GM08714 (cell line): Measurements from ENCODE around the gene MRPL46.
"Not testable (repeated sequence)": the region's sequence is repeated elsewhere in the genome, so short reads cannot be mapped to it uniquely, and the experiment has no call there.

Experiments used
- H3K4me3 ChIP-seq: fragments of 200-500 bp; sonication (Bioruptor generic); 2 replicates; pipeline ENCODE4 v1.5.1; 2014; ENCODE audit warnings: mild to moderate bottlenecking, low read length, inconsistent platforms
- ZNF274 ChIP-seq: IDR thresholded peaks from 2 replicates; pipeline ENCODE4 v1.6.1; 2012; ENCODE audit warnings: mild to moderate bottlenecking, low read depth, low read length

MRPL46 gene

GRCh38 chr15:88440021-88440420 lies 27.2 kb downstream of the MRPL46 start:
- no peak for TF ChIP-seq ZNF274
- H3K4me3 ChIP-seq: no peak overlapping the region

- TF ChIP-seq ZNF274: no peak
- no peak overlapping the region for H3K4me3 ChIP-seq
These were observed 29.0 kb downstream of the MRPL46 start for GRCh38 chr15:88438181-88438580.

- H3K4me3 ChIP-seq: not testable (repeated sequence)
These were observed 33.1 kb downstream of the MRPL46 start for GRCh38 chr15:88434106-88434505.

- no peak overlapping the region for H3K4me3 ChIP-seq
- TF ChIP-seq ZNF274: no peak
These were observed 34.0 kb downstream of the MRPL46 start for GRCh38 chr15:88433046-88433685.

- no peak overlapping the region for H3K4me3 ChIP-seq
- no peak for TF ChIP-seq ZNF274
These were observed 35.7 kb downstream of the MRPL46 start for GRCh38 chr15:88431441-88431840.

- no peak overlapping the region for H3K4me3 ChIP-seq
- TF ChIP-seq ZNF274: no peak
These were observed 37.1 kb downstream of the MRPL46 start for GRCh38 chr15:88430051-88430450.

- no peak for TF ChIP-seq ZNF274
- H3K4me3 ChIP-seq: no peak overlapping the region
These were observed 38.2 kb downstream of the MRPL46 start for GRCh38 chr15:88428805-88429605.

- no peak for TF ChIP-seq ZNF274
- H3K4me3 ChIP-seq: no peak overlapping the region
These were observed 39.1 kb downstream of the MRPL46 start for GRCh38 chr15:88428053-88428452.

GRCh38 chr15:88426304-88426703 lies 40.9 kb downstream of the MRPL46 start:
- TF ChIP-seq ZNF274: no peak

GRCh38 chr15:88423331-88423730 lies 43.9 kb downstream of the MRPL46 start:
- TF ChIP-seq ZNF274: no peak
- H3K4me3 ChIP-seq: no peak overlapping the region

More at GRCh38 chr15:88426304-88426703, 40.9 kb downstream of the MRPL46 start:
- no peak overlapping the region for H3K4me3 ChIP-seq

GRCh38 chr15:88419830-88420229 lies 47.4 kb downstream of the MRPL46 start:
- no peak for TF ChIP-seq ZNF274
- H3K4me3 ChIP-seq: no peak overlapping the region
